GM12878 (cell line): ENCODE results near the gene AURKA. TPM values are rescaled to one million over a fixed set of nuclear protein-coding genes. Genes with fewer than 3 reads are reported as not detected.

Source experiments
- CREM ChIP-seq: IDR thresholded peaks from 2 replicates; pipeline ENCODE4 v1.6.1; 2014; ENCODE audit warnings: antibody characterized with exemption, low read depth
- EGR1 ChIP-seq, 2 experiments: IDR thresholded peaks; 1 replicate in 1 of 2; 2 replicates in 1 of 2; pipeline ENCODE4 v1.6.1; 2011 to 2012; ENCODE audit warnings: low read depth in 2 of 2, low read length in 2 of 2, borderline replicate concordance in 1 of 2, mild to moderate bottlenecking in 1 of 2, moderate library complexity in 1 of 2
- FOS ChIP-seq: IDR thresholded peaks from 3 replicates; pipeline ENCODE4 v1.6.1; 2011; ENCODE audit warnings: borderline replicate concordance; ENCODE audit not compliant: insufficient read length; ENCODE audit errors: extremely low read depth
- HDAC6 ChIP-seq: fragments of 200-600 bp; sonication (generic); IDR thresholded peaks from one replicate; pipeline ENCODE4 v1.8.0; 2017; ENCODE audit warnings: antibody characterized with exemption; ENCODE audit not compliant: unreplicated experiment
- IKZF1 ChIP-seq: fragments of 450-650 bp; conservative IDR thresholded peaks from 2 replicates; pipeline ENCODE4 v1.6.1; 2017; ENCODE audit warnings: antibody characterized with exemption, mild to moderate bottlenecking
- JUND ChIP-seq: IDR thresholded peaks from 2 replicates; pipeline ENCODE4 v1.6.1; 2012; ENCODE audit warnings: low read depth, mild to moderate bottlenecking, low read length, improper control_type of control experiment, moderate library complexity
- KAT2A ChIP-seq: conservative IDR thresholded peaks from 2 replicates; pipeline ENCODE4 v1.6.1; 2011; ENCODE audit warnings: low read depth, low read length; ENCODE audit not compliant: control insufficient read depth
- NRF1 ChIP-seq: conservative IDR thresholded peaks from 2 replicates; pipeline ENCODE4 v1.6.1; 2011; ENCODE audit warnings: mild to moderate bottlenecking, low read depth, low read length, improper control_type of control experiment
- POLR2A ChIP-seq: IDR thresholded peaks from 2 replicates; pipeline ENCODE4 v1.6.1; 2011; ENCODE audit warnings: low read depth, mild to moderate bottlenecking, low read length
- RB1 ChIP-seq: fragments of 450-650 bp; formaldehyde crosslinking; IDR thresholded peaks from 2 replicates; pipeline ENCODE4 v1.6.1; 2017; ENCODE audit warnings: mild to moderate bottlenecking, borderline replicate concordance
- RUNX3 ChIP-seq: IDR thresholded peaks from 2 replicates; pipeline ENCODE4 v1.6.1; 2012; ENCODE audit warnings: low read length, inconsistent platforms
- SMAD5 ChIP-seq: IDR thresholded peaks from 2 replicates; pipeline ENCODE4 v1.6.1; 2016; ENCODE audit warnings: antibody characterized with exemption, low read depth
- SREBF2 ChIP-seq: IDR thresholded peaks from 2 replicates; pipeline ENCODE4 v1.6.1; 2012; ENCODE audit warnings: mild to moderate bottlenecking, low read length
- TCF12 ChIP-seq: IDR thresholded peaks from 2 replicates; pipeline ENCODE4 v1.6.1; 2011; ENCODE audit warnings: low read depth, mild to moderate bottlenecking, low read length
- polyA plus RNA-seq, 11 experiments: library from polyadenylated mRNA; depleted of rRNA in 4 of 11; unstranded in 6 of 11; stranded (reverse) in 5 of 11; fragments of >200 nt; fragmentation: Nextera tagmentation in 4 of 11; fragmentation: Illumina TruSeq in 1 of 11; extraction: Ambion mirVana in 4 of 11; extraction: Trizol in 1 of 11; gene quantifications; 1 replicate in 1 of 11; 2 replicates in 10 of 11; pipeline versions ENCODE4 v1.2.1 to v1.2.3, GENCODE V29; 2011 to 2016; ENCODE audit warnings: inconsistent platforms in 2 of 11, missing spikeins in 2 of 11, low read depth in 1 of 11
- total RNA-seq, 4 experiments: library from RNA; depleted of rRNA in 3 of 4; stranded (reverse); fragments of >200 nt in 3 of 4; fragmentation: Illumina TruSeq in 1 of 4; extraction: Trizol in 1 of 4; gene quantifications; 2 replicates each; pipeline versions ENCODE4 v1.2.1 to v1.2.3, GENCODE V29; 2013 to 2021
- TF ChIP-seq, protein P1 (sequence below): IDR thresholded peaks from 2 replicates; pipeline ENCODE4 v1.6.1; 2012; ENCODE audit warnings: low read depth, low read length, improper control_type of control experiment
- TF ChIP-seq, protein P2 (sequence below): fragments of 450-650 bp; IDR thresholded peaks from 2 replicates; pipeline ENCODE4 v1.6.1; 2017; ENCODE audit warnings: antibody characterized with exemption, mild to moderate bottlenecking, moderate library complexity
- TF ChIP-seq, protein P3 (sequence below): IDR thresholded peaks from 2 replicates; pipeline ENCODE4 v1.6.1; 2011; ENCODE audit warnings: low read depth, low read length, improper control_type of control experiment, borderline replicate concordance
- TF ChIP-seq, protein P4 (sequence below), 3 experiments: IDR thresholded peaks in 2 of 3; conservative IDR thresholded peaks in 1 of 3; 2 replicates each; pipeline ENCODE4 v1.5.1; 2011; ENCODE audit warnings: low read depth in 3 of 3, low read length in 3 of 3, mild to moderate bottlenecking in 3 of 3, control low read depth in 2 of 3, moderate library complexity in 2 of 3, inconsistent platforms in 1 of 3, mixed read lengths in 1 of 3; ENCODE audit not compliant: control insufficient read depth in 2 of 3, insufficient read depth in 1 of 3; ENCODE audit errors: extremely low read depth in 1 of 3
- TF ChIP-seq, protein P5 (sequence below): fragments of 450-650 bp; formaldehyde crosslinking; IDR thresholded peaks from 2 replicates; pipeline ENCODE4 v1.4.0; 2020; ENCODE audit warnings: mild to moderate bottlenecking, moderate library complexity

Gene AURKA
- total and polyA plus RNA-seq, 10 of the 15 experiments (the other 5 are each of a cell fraction or from before 2014, with no cell fraction given) = 57.3 to 122 (median 73.4) TPM

GRCh38 chr20:56392132-56392880, at the start of gene AURKA, which contains the start of gene CSTF1 (continued):
- TF ChIP-seq RB1 (peak; percentile 90; the same call in 1 of the 2 replicates), HDAC6 (peak; percentile 72), RUNX3 (peak; percentile 67), TCF12 (peak; percentile 8; the same call in 1 of the 2 replicates), NRF1 (peak; percentile 67), SREBF2 (no peak), POLR2A (peak; percentile 82), KAT2A (no peak), IKZF1 (peak; percentile 98), EGR1 (IDR thresholded peaks at IDR 0.05; ENCODE audit: borderline replicate concordance in 1 of 2, low read depth in 2 of 2, low read length in 2 of 2) (peak; percentile 69 to 96), CREM (peak; percentile 97), JUND (no peak), FOS (peak; percentile 47), SMAD5 (0 out of 2 replicates have a peak, but pooled peaks have one; percentile 37)
- TF ChIP-seq, protein P1, sequence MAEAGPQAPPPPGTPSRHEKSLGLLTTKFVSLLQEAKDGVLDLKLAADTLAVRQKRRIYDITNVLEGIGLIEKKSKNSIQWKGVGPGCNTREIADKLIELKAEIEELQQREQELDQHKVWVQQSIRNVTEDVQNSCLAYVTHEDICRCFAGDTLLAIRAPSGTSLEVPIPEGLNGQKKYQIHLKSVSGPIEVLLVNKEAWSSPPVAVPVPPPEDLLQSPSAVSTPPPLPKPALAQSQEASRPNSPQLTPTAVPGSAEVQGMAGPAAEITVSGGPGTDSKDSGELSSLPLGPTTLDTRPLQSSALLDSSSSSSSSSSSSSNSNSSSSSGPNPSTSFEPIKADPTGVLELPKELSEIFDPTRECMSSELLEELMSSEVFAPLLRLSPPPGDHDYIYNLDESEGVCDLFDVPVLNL = peak; percentile 88
- TF ChIP-seq, protein P2, sequence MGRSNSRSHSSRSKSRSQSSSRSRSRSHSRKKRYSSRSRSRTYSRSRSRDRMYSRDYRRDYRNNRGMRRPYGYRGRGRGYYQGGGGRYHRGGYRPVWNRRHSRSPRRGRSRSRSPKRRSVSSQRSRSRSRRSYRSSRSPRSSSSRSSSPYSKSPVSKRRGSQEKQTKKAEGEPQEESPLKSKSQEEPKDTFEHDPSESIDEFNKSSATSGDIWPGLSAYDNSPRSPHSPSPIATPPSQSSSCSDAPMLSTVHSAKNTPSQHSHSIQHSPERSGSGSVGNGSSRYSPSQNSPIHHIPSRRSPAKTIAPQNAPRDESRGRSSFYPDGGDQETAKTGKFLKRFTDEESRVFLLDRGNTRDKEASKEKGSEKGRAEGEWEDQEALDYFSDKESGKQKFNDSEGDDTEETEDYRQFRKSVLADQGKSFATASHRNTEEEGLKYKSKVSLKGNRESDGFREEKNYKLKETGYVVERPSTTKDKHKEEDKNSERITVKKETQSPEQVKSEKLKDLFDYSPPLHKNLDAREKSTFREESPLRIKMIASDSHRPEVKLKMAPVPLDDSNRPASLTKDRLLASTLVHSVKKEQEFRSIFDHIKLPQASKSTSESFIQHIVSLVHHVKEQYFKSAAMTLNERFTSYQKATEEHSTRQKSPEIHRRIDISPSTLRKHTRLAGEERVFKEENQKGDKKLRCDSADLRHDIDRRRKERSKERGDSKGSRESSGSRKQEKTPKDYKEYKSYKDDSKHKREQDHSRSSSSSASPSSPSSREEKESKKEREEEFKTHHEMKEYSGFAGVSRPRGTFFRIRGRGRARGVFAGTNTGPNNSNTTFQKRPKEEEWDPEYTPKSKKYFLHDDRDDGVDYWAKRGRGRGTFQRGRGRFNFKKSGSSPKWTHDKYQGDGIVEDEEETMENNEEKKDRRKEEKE = no peak
- TF ChIP-seq, protein P3, sequence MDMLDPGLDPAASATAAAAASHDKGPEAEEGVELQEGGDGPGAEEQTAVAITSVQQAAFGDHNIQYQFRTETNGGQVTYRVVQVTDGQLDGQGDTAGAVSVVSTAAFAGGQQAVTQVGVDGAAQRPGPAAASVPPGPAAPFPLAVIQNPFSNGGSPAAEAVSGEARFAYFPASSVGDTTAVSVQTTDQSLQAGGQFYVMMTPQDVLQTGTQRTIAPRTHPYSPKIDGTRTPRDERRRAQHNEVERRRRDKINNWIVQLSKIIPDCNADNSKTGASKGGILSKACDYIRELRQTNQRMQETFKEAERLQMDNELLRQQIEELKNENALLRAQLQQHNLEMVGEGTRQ = no peak
- TF ChIP-seq, protein P4, sequence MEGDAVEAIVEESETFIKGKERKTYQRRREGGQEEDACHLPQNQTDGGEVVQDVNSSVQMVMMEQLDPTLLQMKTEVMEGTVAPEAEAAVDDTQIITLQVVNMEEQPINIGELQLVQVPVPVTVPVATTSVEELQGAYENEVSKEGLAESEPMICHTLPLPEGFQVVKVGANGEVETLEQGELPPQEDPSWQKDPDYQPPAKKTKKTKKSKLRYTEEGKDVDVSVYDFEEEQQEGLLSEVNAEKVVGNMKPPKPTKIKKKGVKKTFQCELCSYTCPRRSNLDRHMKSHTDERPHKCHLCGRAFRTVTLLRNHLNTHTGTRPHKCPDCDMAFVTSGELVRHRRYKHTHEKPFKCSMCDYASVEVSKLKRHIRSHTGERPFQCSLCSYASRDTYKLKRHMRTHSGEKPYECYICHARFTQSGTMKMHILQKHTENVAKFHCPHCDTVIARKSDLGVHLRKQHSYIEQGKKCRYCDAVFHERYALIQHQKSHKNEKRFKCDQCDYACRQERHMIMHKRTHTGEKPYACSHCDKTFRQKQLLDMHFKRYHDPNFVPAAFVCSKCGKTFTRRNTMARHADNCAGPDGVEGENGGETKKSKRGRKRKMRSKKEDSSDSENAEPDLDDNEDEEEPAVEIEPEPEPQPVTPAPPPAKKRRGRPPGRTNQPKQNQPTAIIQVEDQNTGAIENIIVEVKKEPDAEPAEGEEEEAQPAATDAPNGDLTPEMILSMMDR (IDR thresholded peaks at IDR 0.05 in 2 of 3, conservative IDR thresholded peaks at IDR 0.05 in 1 of 3; ENCODE audit: control insufficient read depth in 2 of 3, extremely low read depth in 1 of 3, insufficient read depth in 1 of 3, low read depth in 3 of 3, low read length in 3 of 3) = no peak
- TF ChIP-seq, protein P5, sequence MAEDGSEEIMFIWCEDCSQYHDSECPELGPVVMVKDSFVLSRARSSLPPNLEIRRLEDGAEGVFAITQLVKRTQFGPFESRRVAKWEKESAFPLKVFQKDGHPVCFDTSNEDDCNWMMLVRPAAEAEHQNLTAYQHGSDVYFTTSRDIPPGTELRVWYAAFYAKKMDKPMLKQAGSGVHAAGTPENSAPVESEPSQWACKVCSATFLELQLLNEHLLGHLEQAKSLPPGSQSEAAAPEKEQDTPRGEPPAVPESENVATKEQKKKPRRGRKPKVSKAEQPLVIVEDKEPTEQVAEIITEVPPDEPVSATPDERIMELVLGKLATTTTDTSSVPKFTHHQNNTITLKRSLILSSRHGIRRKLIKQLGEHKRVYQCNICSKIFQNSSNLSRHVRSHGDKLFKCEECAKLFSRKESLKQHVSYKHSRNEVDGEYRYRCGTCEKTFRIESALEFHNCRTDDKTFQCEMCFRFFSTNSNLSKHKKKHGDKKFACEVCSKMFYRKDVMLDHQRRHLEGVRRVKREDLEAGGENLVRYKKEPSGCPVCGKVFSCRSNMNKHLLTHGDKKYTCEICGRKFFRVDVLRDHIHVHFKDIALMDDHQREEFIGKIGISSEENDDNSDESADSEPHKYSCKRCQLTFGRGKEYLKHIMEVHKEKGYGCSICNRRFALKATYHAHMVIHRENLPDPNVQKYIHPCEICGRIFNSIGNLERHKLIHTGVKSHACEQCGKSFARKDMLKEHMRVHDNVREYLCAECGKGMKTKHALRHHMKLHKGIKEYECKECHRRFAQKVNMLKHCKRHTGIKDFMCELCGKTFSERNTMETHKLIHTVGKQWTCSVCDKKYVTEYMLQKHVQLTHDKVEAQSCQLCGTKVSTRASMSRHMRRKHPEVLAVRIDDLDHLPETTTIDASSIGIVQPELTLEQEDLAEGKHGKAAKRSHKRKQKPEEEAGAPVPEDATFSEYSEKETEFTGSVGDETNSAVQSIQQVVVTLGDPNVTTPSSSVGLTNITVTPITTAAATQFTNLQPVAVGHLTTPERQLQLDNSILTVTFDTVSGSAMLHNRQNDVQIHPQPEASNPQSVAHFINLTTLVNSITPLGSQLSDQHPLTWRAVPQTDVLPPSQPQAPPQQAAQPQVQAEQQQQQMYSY (CRISPR knock-in tag) = no peak
